ENCODE results near the gene BTBD9. TPM values are rescaled to one million over a fixed set of nuclear protein-coding genes. Genes with fewer than 3 reads are reported as not detected.

BTBD9 gene
- total RNA-seq, 4 donors from 2014 or later: 5.5 to 14.1 (median 6.3) TPM

- intact Hi-C loops (cut with DNase I; ENCODE audit: low total_unique reads): no loop called here
- in situ Hi-C loops (cut with MboI; ENCODE audit: low sequenced_read_pairs in 4 of 4): no loop called here
- Histone ChIP-seq H3K4me1 (peaks cover 11 to 28% of the 10 kb centered on the region in 2 donors), H3K36me3 (no peaks in the 10 kb centered on the region), H3K4me3 (no peak overlapping the region), H3K9me3 (no peaks in the 10 kb centered on the region), H3K27ac (peak overlapping the region in 1 of 4 donors; percentile 2), H3K27me3 (no peaks in the 10 kb centered on the region)
- no peak for DNase-seq
- no peak for TF ChIP-seq POLR2A (IDR thresholded peaks at IDR 0.05)
- TF ChIP-seq CTCF (IDR thresholded peaks at IDR 0.05 in 4 of 5, conservative IDR thresholded peaks at IDR 0.05 in 1 of 5): no peak
- peak in 1 of 2 donors; percentile 33 for ATAC-seq
Measured at GRCh38 chr6:38404900-38405556, 234.7 kb downstream of the BTBD9 start.

- Histone ChIP-seq H3K36me3 (no peaks in the 10 kb centered on the region), H3K4me3 (no peak overlapping the region)
- in situ Hi-C loops (cut with MboI; ENCODE audit: low sequenced_read_pairs in 4 of 4): no loop called here
Measured at GRCh38 chr6:38404355-38404754, 235.4 kb downstream of the BTBD9 start.

GRCh38 chr6:38403548-38403947 is 236.2 kb downstream of the BTBD9 start:
- peaks cover 11 to 28% of the 10 kb centered on the region in 2 donors for H3K4me1 ChIP-seq
- no peak overlapping the region for H3K27ac ChIP-seq
- no peaks in the 10 kb centered on the region for H3K27me3 ChIP-seq
- ATAC-seq (no peak), DNase-seq (no peak)
- no peak overlapping the region for H3K4me3 ChIP-seq
- intact Hi-C loops (cut with DNase I; ENCODE audit: low total_unique reads): no loop called here
- TF ChIP-seq CTCF (IDR thresholded peaks at IDR 0.05 in 4 of 5, conservative IDR thresholded peaks at IDR 0.05 in 1 of 5) (no peak), POLR2A (IDR thresholded peaks at IDR 0.05) (no peak)
- no peaks in the 10 kb centered on the region for H3K36me3 ChIP-seq
- H3K9me3 ChIP-seq: no peaks in the 10 kb centered on the region
- in situ Hi-C loops (cut with MboI; ENCODE audit: low sequenced_read_pairs in 4 of 4): no loop called here

More at GRCh38 chr6:38404355-38404754, 235.4 kb downstream of the BTBD9 start:
- intact Hi-C loops (cut with DNase I; ENCODE audit: low total_unique reads): no loop called here
- H3K27ac ChIP-seq: no peak overlapping the region
- ATAC-seq (no peak), DNase-seq (no peak)
- H3K9me3 ChIP-seq: no peaks in the 10 kb centered on the region
- no peaks in the 10 kb centered on the region for H3K27me3 ChIP-seq
- H3K4me1 ChIP-seq: peaks cover 11 to 28% of the 10 kb centered on the region in 2 donors
- TF ChIP-seq CTCF (IDR thresholded peaks at IDR 0.05 in 4 of 5, conservative IDR thresholded peaks at IDR 0.05 in 1 of 5): no peak
- no peak for TF ChIP-seq POLR2A (IDR thresholded peaks at IDR 0.05)

- no peak for DNase-seq
- no peak for TF ChIP-seq CTCF (IDR thresholded peaks at IDR 0.05 in 4 of 5, conservative IDR thresholded peaks at IDR 0.05 in 1 of 5)
- H3K36me3 ChIP-seq: no peaks in the 10 kb centered on the region
- no peak overlapping the region for H3K4me3 ChIP-seq
- no peak overlapping the region for H3K27ac ChIP-seq
- H3K27me3 ChIP-seq: no peaks in the 10 kb centered on the region
- intact Hi-C loops (cut with DNase I; ENCODE audit: low total_unique reads) (no loop called here), in situ Hi-C loops (cut with MboI; ENCODE audit: low sequenced_read_pairs in 4 of 4) (no loop called here)
- H3K4me1 ChIP-seq: peaks cover 11 to 28% of the 10 kb centered on the region in 2 donors
- no peaks in the 10 kb centered on the region for H3K9me3 ChIP-seq
- peak in 1 of 2 donors; percentile 58 for ATAC-seq
Measured at GRCh38 chr6:38400764-38401163, 239.0 kb downstream of the BTBD9 start.

GRCh38 chr6:38400101-38400500 is 239.6 kb downstream of the BTBD9 start:
- peaks cover 7 to 25% of the 10 kb centered on the region in 2 donors for H3K4me1 ChIP-seq
- no peaks in the 10 kb centered on the region for H3K27me3 ChIP-seq
- no peak overlapping the region for H3K4me3 ChIP-seq
- no peak overlapping the region for H3K27ac ChIP-seq
- DNase-seq (no peak), ATAC-seq (no peak)
- TF ChIP-seq POLR2A (IDR thresholded peaks at IDR 0.05): no peak
- no peak for TF ChIP-seq CTCF (IDR thresholded peaks at IDR 0.05 in 4 of 5, conservative IDR thresholded peaks at IDR 0.05 in 1 of 5)
- intact Hi-C loops (cut with DNase I; ENCODE audit: low total_unique reads): no loop called here
- in situ Hi-C loops (cut with MboI; ENCODE audit: low sequenced_read_pairs in 4 of 4): no loop called here
- H3K36me3 ChIP-seq: no peaks in the 10 kb centered on the region
- H3K9me3 ChIP-seq: no peaks in the 10 kb centered on the region
